GM19238 (cell line): ENCODE results near the gene MEGF6.

Source experiments
- DNase-seq: peaks from one replicate; pipeline ENCODE4 v3.0.0; 2011; ENCODE audit warnings: low spot score; ENCODE audit not compliant: insufficient read length

MEGF6 gene

GRCh38 chr1:3485016-3485415, 126.3 kb downstream of the MEGF6 start:
- DNase-seq: no peak

GRCh38 chr1:3483801-3484444, 127.4 kb downstream of the MEGF6 start:
- DNase-seq: peak; percentile 64

DNA sequence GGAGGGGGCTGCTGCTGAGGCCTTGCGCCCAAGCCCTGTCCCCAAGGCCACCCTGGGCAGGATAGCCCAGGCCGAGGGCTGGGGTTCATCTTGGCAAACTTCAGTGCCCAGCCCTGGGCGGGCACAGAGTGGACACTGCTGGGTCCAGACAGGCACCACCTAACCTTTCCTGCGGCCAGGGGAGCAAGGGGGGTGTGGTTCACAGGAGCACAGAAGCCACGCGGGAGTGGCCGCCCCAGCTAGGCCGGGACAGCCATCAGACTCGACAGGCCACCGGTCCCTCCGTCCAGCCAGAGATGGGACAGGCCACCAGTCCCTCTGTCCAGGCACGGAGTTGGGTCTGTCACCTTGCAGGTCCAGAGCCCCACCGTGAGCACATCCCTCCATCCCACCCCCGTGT, 127.9 kb downstream of the MEGF6 start:
- DNase-seq: no peak

- DNase-seq: no peak
Measured at GRCh38 chr1:3482378-3482849, 128.9 kb downstream of the MEGF6 start.

- no peak for DNase-seq
Measured at GRCh38 chr1:3481836-3482375, 129.4 kb downstream of the MEGF6 start.

DNA sequence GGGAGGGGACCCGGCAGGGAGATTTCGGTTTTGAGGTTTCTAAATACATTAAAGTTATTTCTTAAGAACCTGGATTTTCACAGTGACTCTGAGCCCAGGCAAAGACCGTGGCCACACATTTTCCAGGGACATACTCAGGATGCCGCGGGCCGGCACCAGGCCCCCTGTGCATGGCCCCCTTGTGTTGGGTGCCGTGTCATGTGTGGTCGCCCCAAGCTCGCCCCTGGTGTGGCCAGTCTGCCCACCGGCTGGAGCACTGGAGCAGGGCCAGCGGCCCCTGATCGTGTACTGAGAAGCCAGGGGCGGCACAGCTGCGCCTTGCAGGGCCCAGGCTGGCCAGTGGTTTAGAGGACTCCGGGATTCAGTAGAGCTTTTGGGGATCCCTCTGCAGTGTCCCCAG, 130.3 kb downstream of the MEGF6 start:
- DNase-seq: no peak

DNA sequence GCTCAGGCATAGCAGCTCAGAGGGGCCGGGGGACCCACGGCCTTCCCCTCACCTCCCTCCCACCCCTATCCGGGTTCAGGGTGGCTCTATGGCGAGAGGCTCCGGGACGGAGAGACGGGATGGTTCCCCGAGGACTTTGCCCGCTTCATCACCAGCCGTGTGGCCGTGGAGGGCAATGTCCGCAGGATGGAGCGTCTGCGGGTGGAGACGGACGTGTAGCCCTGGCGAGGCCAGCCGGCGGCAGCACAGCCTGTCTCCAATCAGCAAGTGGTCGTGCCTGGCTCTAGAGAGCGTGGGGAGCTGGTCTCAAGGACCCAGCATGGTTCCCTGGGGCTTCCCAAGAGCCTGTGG, 131.0 kb downstream of the MEGF6 start:
- no peak for DNase-seq

GRCh38 chr1:3479511-3480368, 131.6 kb downstream of the MEGF6 start:
- DNase-seq: no peak

GRCh38 chr1:3478187-3478586, 133.1 kb downstream of the MEGF6 start:
- no peak for DNase-seq

- DNase-seq: no peak
Measured at GRCh38 chr1:3477241-3477995, 133.9 kb downstream of the MEGF6 start.

DNA sequence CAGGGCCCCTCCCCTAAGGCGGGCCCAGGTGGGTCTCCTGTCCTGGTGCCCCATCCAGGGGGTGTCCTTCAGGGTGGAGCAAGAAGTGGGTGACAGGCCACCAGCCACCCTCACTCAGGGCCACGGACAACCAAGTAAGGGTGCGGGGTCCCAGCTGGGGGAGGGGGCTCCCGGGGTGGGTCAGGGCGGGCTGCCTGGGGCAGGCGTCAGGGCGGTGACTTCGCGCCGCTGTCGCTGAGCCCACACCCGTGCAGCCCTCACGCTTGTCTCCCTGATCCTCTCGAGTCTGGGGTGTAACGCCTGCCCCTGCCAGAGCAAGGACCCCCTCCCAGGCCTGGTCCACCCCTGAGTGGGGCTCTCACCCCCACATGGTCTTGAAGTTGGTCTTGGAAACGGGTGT, 134.6 kb downstream of the MEGF6 start:
- DNase-seq: no peak

GRCh38 chr1:3475839-3476573, 135.3 kb downstream of the MEGF6 start:
- no peak for DNase-seq

GRCh38 chr1:3474421-3474820, 136.9 kb downstream of the MEGF6 start:
- DNase-seq: no peak

DNA sequence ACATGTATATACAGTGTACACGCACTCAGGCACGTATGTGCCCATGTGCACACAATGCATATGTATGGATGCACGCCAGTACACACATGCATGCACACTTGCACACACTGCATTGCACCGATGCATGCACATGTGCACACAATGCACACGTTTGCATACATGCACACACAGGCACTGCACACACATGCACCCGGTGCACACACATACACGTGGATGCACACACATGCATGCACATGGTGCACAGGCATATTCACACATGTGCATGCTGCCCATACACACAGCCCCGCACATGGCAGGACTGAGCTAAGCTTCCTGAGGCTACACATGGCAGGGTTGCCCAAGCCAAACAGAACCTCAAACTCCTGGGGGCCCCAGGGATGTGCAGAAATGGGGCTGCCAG, 137.3 kb downstream of the MEGF6 start:
- DNase-seq: no peak

GRCh38 chr1:3473381-3473844, 137.9 kb downstream of the MEGF6 start:
- DNase-seq: no peak

GRCh38 chr1:3472906-3473305, 138.4 kb downstream of the MEGF6 start:
- no peak for DNase-seq

DNA sequence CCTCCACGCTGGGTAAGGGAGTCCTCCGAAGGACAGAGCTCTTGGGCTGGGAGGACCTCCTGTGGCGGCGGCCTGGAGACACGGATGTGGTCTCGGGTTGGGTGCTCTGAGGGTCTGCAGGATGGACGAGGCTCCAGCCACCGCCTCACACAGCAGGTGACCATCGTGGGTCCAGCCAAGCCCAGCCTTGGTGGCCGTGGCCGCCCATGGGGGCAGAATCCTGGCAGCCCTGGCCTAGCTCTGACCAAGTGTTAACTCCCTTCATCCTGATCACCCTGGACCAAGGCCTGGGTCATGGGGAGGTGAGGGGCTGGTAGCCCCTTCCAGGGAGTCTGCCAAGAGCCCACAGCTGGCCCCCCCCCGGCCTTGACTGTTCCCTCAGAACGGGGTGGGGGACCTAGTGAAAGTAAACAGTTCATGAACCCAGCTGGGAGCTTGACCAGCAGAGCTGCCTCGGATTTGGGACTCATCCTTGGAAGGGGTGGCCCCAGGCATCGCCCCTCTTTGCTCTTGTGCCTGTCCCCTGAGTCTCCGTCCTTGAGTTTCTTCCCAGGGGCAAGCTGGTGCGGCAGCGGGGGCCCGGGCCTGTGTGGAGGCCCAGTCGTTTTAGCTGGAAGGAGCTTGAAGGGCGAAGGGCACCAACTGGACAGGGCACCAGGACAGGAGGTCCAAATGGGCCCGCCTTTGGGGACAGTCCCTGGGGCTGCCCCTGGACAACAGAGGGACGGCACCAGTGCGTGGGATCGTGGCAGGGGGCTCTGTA, 139.0 kb downstream of the MEGF6 start:
- DNase-seq: no peak

- DNase-seq: no peak
Measured at GRCh38 chr1:3471356-3472087, 139.8 kb downstream of the MEGF6 start.

- DNase-seq: no peak
Measured at GRCh38 chr1:3470650-3471355, 140.5 kb downstream of the MEGF6 start.
